Endothelial cell of umbilical vein (primary cell): ENCODE results near the gene CD300LF. TPM values are rescaled to one million over a fixed set of nuclear protein-coding genes. Genes with fewer than 3 reads are reported as not detected.

ENCODE experiments used
- BruUV-seq: library from RNA; stranded (reverse); fragments of 400-500 nt; replicated peaks from 2 replicates; lab custom pipeline; 2021; lab: Mats Ljungman, UMichigan
- CTCF ChIA-PET: fragments of 300-600, 350-600 bp; sonication (Branson Sonifier 250); formaldehyde crosslinking; loops from one replicate; lab custom pipeline; 2021; ENCODE audit warnings: antibody characterized with exemption, inconsistent platforms; lab: Charles Lee
- POLR2A ChIA-PET: fragments of 300-600, 350-600 bp; sonication (Branson Sonifier 250); formaldehyde crosslinking; loops from one replicate; lab custom pipeline; 2021; ENCODE audit warnings: antibody characterized with exemption, inconsistent platforms; lab: Charles Lee
- DNase-seq: peaks from one replicate; pipeline ENCODE4 v3.0.0-alpha.2; 2011; ENCODE audit warnings: low read depth, low spot score
- FAIRE-seq: peaks from 2 replicates; lab custom pipeline; 2011; peaks lifted over from hg19 to GRCh38; lab: Jason Lieb, UNC
- H2AFZ ChIP-seq: 2 replicates; pipeline ENCODE4 v1.6.0; 2012; ENCODE audit warnings: low read depth, low read length, control low read depth, inconsistent platforms
- H3K27ac ChIP-seq: 2 replicates; pipeline ENCODE4 v1.5.1; 2011; ENCODE audit warnings: low read depth, mild to moderate bottlenecking, control low read depth, low read length, moderate library complexity; ENCODE audit not compliant: insufficient read depth
- H3K27me3 ChIP-seq, 2 experiments: 2 replicates each; pipeline versions ENCODE4 v1.6.0 to v1.6.1; 2011; ENCODE audit warnings: low read length in 2 of 2, mixed read lengths in 1 of 2; ENCODE audit not compliant: control insufficient read depth in 2 of 2, insufficient read depth in 2 of 2
- H3K36me3 ChIP-seq, 2 experiments: 2 replicates in 1 of 2; 3 replicates in 1 of 2; pipeline ENCODE4 v1.5.1; 2011; ENCODE audit warnings: low read length in 2 of 2, mild to moderate bottlenecking in 1 of 2, moderate library complexity in 1 of 2; ENCODE audit not compliant: control insufficient read depth in 2 of 2, insufficient read depth in 2 of 2; ENCODE audit errors: extremely low read depth in 1 of 2
- H3K4me1 ChIP-seq: 3 replicates; pipeline ENCODE4 v1.5.1; 2011; ENCODE audit warnings: mild to moderate bottlenecking, low read length; ENCODE audit not compliant: control insufficient read depth, insufficient read depth; ENCODE audit errors: extremely low read depth
- H3K4me2 ChIP-seq: 2 replicates; pipeline ENCODE4 v1.6.1; 2011; ENCODE audit warnings: low read length, control low read depth, mixed read lengths; ENCODE audit not compliant: insufficient read depth
- H3K4me3 ChIP-seq, 3 experiments: fragments of 200-600 bp in 1 of 3; sonication (generic), shearing (Covaris generic) in 1 of 3; replicated peaks in 1 of 3; 2 replicates each; pipeline ENCODE4 v1.5.1; 2011 to 2016; ENCODE audit warnings: control low read depth in 3 of 3, low read length in 3 of 3, mild to moderate bottlenecking in 2 of 3, inconsistent platforms in 1 of 3, low read depth in 1 of 3, moderate library complexity in 1 of 3; ENCODE audit not compliant: insufficient read depth in 1 of 3
- H3K79me2 ChIP-seq: 2 replicates; pipeline ENCODE4 v1.6.0; 2012; ENCODE audit warnings: low read length, inconsistent platforms; ENCODE audit not compliant: control insufficient read depth, insufficient read depth
- H3K9ac ChIP-seq: replicated peaks from 2 replicates; pipeline ENCODE3; 2011; ENCODE audit warnings: low read length, control low read depth; ENCODE audit not compliant: insufficient read depth; ENCODE audit errors: extremely low read depth
- H3K9me1 ChIP-seq: replicated peaks from 3 replicates; pipeline ENCODE4 v1.6.0; 2011; ENCODE audit warnings: mild to moderate bottlenecking, low read length; ENCODE audit not compliant: control insufficient read depth, insufficient read depth; ENCODE audit errors: extremely low read depth
- H3K9me3 ChIP-seq: replicated peaks from 2 replicates; pipeline ENCODE4 v1.5.1; 2012; ENCODE audit warnings: low read length, inconsistent platforms; ENCODE audit not compliant: control insufficient read depth, insufficient read depth
- H4K20me1 ChIP-seq: replicated peaks from 2 replicates; pipeline ENCODE3; 2011; ENCODE audit warnings: mild to moderate bottlenecking, low read length; ENCODE audit not compliant: control insufficient read depth, insufficient read depth; ENCODE audit errors: extremely low read depth
- EZH2 ChIP-seq: IDR thresholded peaks from 2 replicates; pipeline ENCODE4 v1.6.1; 2012; ENCODE audit warnings: borderline replicate concordance, low read depth, mild to moderate bottlenecking, moderate library complexity, low read length, inconsistent platforms; ENCODE audit not compliant: severe bottlenecking
- FOS ChIP-seq: IDR thresholded peaks from 2 replicates; pipeline ENCODE4 v1.6.1; 2011; ENCODE audit warnings: mild to moderate bottlenecking, low read length, moderate library complexity, borderline replicate concordance; ENCODE audit not compliant: insufficient read depth
- GATA2 ChIP-seq: IDR thresholded peaks from 2 replicates; pipeline ENCODE4 v1.7.0; 2011; ENCODE audit warnings: low read depth, mild to moderate bottlenecking, moderate library complexity, mixed read lengths, low read length; ENCODE audit not compliant: insufficient read length, insufficient read depth
- JUN ChIP-seq: IDR thresholded peaks from 2 replicates; pipeline ENCODE4 v1.6.1; 2011; ENCODE audit warnings: borderline replicate concordance, low read depth; ENCODE audit not compliant: insufficient read length, insufficient read depth
- MYC ChIP-seq: IDR thresholded peaks from one replicate; pipeline ENCODE4 v1.6.1; 2011; ENCODE audit warnings: mild to moderate bottlenecking, low read depth, low read length
- POLR2A ChIP-seq: IDR thresholded peaks from 2 replicates; pipeline ENCODE4 v1.6.1; 2012; ENCODE audit warnings: low read depth, mild to moderate bottlenecking, control low read depth, low read length
- POLR2AphosphoS5 ChIP-seq: IDR thresholded peaks from 2 replicates; pipeline ENCODE4 v1.6.1; 2012; ENCODE audit warnings: low read depth, mild to moderate bottlenecking, control low read depth, low read length, moderate library complexity; ENCODE audit not compliant: insufficient read depth
- dilution Hi-C: fragments of 300-500 bp; cut with MboI; formaldehyde crosslinking; loops from one replicate; pipeline ENCODE4 v1.15.0; 2019; ENCODE audit warnings: low sequenced_read_pairs; ENCODE audit not compliant: extremely low pct_ligation_motif_present
- intact Hi-C: fragments of 100-400 bp; cut with micrococcal nuclease; formaldehyde crosslinking; loops from one replicate; pipeline ENCODE4 v1.10.0; 2022
- polyA plus RNA-seq, 4 experiments: library from polyadenylated mRNA; depleted of rRNA in 3 of 4; stranded (reverse) in 3 of 4; unstranded in 1 of 4; fragments of >200 nt; gene quantifications; 2 replicates each; pipeline versions ENCODE4 v1.2.1 to v1.2.3, GENCODE V29; 2011 to 2012; ENCODE audit warnings: missing spikeins in 1 of 4
- total RNA-seq: library from RNA; stranded (reverse); gene quantifications from 2 replicates; pipeline ENCODE4 v1.2.3, GENCODE V29; 2021
- TF ChIP-seq, protein P1 (sequence below), 2 donors: IDR thresholded peaks; 1 replicate in 1 of 2; 2 replicates in 1 of 2; pipeline ENCODE4 v1.5.1; 2011; ENCODE audit warnings: low read length in 2 of 2, mild to moderate bottlenecking in 2 of 2, moderate library complexity in 2 of 2, control low read depth in 1 of 2, inconsistent platforms in 1 of 2, low read depth in 1 of 2; ENCODE audit not compliant: insufficient read depth in 1 of 2; ENCODE audit errors: extremely low read depth in 1 of 2
- TF ChIP-seq, protein P2 (sequence below): IDR thresholded peaks from 2 replicates; pipeline ENCODE4 v1.6.1; 2011; ENCODE audit not compliant: insufficient read depth, insufficient read length

Gene CD300LF
- total and polyA plus RNA-seq, 2 donors (not counting 3 experiments of a cell fraction or from before 2014, with no cell fraction given): not detected

DNA sequence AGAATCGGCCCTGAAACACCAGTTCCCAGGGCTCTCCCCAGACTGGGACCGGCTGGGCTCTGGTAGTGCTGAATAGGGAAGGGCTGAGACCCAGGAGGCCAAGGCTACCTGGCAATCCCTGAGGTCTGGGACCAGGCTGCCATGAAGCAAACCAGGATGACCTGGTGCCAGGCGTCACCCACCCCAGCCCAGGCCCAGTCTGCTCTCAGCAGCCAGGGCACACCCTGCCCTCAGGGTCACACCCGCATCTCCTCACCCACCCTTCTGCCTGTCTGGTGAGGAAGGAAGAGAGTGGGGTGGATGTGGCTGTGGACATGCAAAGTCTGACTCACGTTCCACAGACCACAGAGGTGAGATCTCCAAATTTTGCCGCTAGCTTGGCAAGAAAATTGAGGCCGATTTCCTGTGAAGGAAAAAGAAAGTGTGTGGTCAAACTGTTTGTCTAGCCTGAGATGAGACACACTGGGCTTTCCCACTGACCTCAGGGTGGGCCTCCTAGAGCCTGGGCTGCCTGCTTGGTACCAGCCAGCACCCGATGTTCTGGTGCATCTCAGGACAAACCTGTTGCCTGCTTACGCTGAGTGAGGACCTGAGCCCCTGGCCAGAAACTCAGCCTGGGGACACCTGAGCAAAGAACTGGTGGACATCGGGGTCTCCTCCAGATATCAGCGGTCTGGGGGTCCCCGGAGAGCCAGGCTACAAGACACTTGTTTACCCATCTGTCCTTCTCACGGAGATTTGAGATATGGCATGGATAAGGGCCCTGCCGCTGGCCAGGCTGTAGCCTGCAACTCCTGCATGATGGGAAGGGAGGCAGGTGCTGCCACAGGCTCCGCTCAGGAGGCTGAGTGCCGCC lies 18.0 kb upstream of the CD300LF start:
- TF ChIP-seq, protein P1, sequence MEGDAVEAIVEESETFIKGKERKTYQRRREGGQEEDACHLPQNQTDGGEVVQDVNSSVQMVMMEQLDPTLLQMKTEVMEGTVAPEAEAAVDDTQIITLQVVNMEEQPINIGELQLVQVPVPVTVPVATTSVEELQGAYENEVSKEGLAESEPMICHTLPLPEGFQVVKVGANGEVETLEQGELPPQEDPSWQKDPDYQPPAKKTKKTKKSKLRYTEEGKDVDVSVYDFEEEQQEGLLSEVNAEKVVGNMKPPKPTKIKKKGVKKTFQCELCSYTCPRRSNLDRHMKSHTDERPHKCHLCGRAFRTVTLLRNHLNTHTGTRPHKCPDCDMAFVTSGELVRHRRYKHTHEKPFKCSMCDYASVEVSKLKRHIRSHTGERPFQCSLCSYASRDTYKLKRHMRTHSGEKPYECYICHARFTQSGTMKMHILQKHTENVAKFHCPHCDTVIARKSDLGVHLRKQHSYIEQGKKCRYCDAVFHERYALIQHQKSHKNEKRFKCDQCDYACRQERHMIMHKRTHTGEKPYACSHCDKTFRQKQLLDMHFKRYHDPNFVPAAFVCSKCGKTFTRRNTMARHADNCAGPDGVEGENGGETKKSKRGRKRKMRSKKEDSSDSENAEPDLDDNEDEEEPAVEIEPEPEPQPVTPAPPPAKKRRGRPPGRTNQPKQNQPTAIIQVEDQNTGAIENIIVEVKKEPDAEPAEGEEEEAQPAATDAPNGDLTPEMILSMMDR (IDR thresholded peaks at IDR 0.05; ENCODE audit: extremely low read depth in 1 of 2, insufficient read depth in 1 of 2, low read depth in 1 of 2, low read length in 2 of 2): no peak
- TF ChIP-seq, protein P2, sequence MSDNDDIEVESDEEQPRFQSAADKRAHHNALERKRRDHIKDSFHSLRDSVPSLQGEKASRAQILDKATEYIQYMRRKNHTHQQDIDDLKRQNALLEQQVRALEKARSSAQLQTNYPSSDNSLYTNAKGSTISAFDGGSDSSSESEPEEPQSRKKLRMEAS: no peak
- TF ChIP-seq POLR2AphosphoS5 (no peak), FOS (no peak), MYC (no peak), EZH2 (no peak), POLR2A (no peak), GATA2 (no peak), JUN (no peak)
- BruUV-seq: no TSS peak
- no peaks in the 10 kb centered on the region for H3K36me3 ChIP-seq
- H3K79me2 ChIP-seq: no peaks in the 10 kb centered on the region
- H3K9me3 ChIP-seq: no peaks in the 10 kb centered on the region
- DNase-seq (no peak), FAIRE-seq (no peak)
- intact Hi-C loops: no loop called here
- no peak overlapping the region for H3K9ac ChIP-seq
- no peaks in the 10 kb centered on the region for H3K4me1 ChIP-seq
- no peaks in the 10 kb centered on the region for H3K9me1 ChIP-seq
- H3K27ac ChIP-seq: no peak overlapping the region
- H3K4me2 ChIP-seq: no peak overlapping the region
- H4K20me1 ChIP-seq: no peaks in the 10 kb centered on the region
- dilution Hi-C loops: no loop called here
- no peak overlapping the region for H2AFZ ChIP-seq
- H3K27me3 ChIP-seq: peaks cover 2 to 5% of the 10 kb centered on the region in 2 experiments
- H3K4me3 ChIP-seq: no peak overlapping the region
- CTCF ChIA-PET: no interaction called here
- POLR2A ChIA-PET: no interaction called here
